GM19351 (cell line): Measurements from ENCODE around the gene SEMA3C.

Experiments used
- ATAC-seq: cut with Tn5 transposase; IDR thresholded peaks from one replicate; pipeline ENCODE4 v1.9.1; 2021; ENCODE audit warnings: mild to moderate bottlenecking, moderate library complexity; ENCODE audit not compliant: unreplicated experiment

SEMA3C gene

GRCh38 chr7:80858141-80858903 is 60.5 kb downstream of the SEMA3C start:
- ATAC-seq, result no peak

- no peak for ATAC-seq
Measured at GRCh38 chr7:80856769-80857168, 62.1 kb downstream of the SEMA3C start.

GRCh38 chr7:80851896-80852476 is 66.9 kb downstream of the SEMA3C start:
- ATAC-seq, result no peak

- ATAC-seq, result no peak
Measured at GRCh38 chr7:80848841-80849240, 70.0 kb downstream of the SEMA3C start.

GRCh38 chr7:80847895-80848294 is 71.0 kb downstream of the SEMA3C start:
- no peak for ATAC-seq

- no peak for ATAC-seq
Measured at GRCh38 chr7:80847027-80847426, 71.8 kb downstream of the SEMA3C start.

- no peak for ATAC-seq
Measured at GRCh38 chr7:80844916-80845315, 73.9 kb downstream of the SEMA3C start.

GRCh38 chr7:80843018-80843677 is 75.7 kb downstream of the SEMA3C start:
- no peak for ATAC-seq

GRCh38 chr7:80842022-80842790 is 76.6 kb downstream of the SEMA3C start:
- ATAC-seq, result no peak

- no peak for ATAC-seq
Measured at GRCh38 chr7:80841423-80841955, 77.4 kb downstream of the SEMA3C start.

GRCh38 chr7:80840681-80841080 is 78.2 kb downstream of the SEMA3C start:
- ATAC-seq, result no peak

GRCh38 chr7:80839855-80840254 is 79.0 kb downstream of the SEMA3C start:
- ATAC-seq, result no peak

- no peak for ATAC-seq
Measured at GRCh38 chr7:80838643-80839042, 80.2 kb downstream of the SEMA3C start.

GRCh38 chr7:80837345-80837744 is 81.5 kb downstream of the SEMA3C start:
- ATAC-seq, result no peak

GRCh38 chr7:80835251-80835650 is 83.6 kb downstream of the SEMA3C start:
- no peak for ATAC-seq

- no peak for ATAC-seq
Measured at GRCh38 chr7:80833289-80834268, 85.3 kb downstream of the SEMA3C start.

GRCh38 chr7:80832006-80832405 is 86.8 kb downstream of the SEMA3C start:
- no peak for ATAC-seq

- ATAC-seq, result no peak
Measured at GRCh38 chr7:80830584-80831285, 88.1 kb downstream of the SEMA3C start.

GRCh38 chr7:80830010-80830409 is 88.8 kb downstream of the SEMA3C start:
- ATAC-seq, result no peak
